Nucleus accumbens (tissue), 56 donors: ENCODE results near the gene LRRC53.

Source experiments
- DNase-seq, 56 donors: peaks; one replicate each; lab custom pipeline; 2025; lab: John Stamatoyannopoulos, UW

The LRRC53 gene, protein sequence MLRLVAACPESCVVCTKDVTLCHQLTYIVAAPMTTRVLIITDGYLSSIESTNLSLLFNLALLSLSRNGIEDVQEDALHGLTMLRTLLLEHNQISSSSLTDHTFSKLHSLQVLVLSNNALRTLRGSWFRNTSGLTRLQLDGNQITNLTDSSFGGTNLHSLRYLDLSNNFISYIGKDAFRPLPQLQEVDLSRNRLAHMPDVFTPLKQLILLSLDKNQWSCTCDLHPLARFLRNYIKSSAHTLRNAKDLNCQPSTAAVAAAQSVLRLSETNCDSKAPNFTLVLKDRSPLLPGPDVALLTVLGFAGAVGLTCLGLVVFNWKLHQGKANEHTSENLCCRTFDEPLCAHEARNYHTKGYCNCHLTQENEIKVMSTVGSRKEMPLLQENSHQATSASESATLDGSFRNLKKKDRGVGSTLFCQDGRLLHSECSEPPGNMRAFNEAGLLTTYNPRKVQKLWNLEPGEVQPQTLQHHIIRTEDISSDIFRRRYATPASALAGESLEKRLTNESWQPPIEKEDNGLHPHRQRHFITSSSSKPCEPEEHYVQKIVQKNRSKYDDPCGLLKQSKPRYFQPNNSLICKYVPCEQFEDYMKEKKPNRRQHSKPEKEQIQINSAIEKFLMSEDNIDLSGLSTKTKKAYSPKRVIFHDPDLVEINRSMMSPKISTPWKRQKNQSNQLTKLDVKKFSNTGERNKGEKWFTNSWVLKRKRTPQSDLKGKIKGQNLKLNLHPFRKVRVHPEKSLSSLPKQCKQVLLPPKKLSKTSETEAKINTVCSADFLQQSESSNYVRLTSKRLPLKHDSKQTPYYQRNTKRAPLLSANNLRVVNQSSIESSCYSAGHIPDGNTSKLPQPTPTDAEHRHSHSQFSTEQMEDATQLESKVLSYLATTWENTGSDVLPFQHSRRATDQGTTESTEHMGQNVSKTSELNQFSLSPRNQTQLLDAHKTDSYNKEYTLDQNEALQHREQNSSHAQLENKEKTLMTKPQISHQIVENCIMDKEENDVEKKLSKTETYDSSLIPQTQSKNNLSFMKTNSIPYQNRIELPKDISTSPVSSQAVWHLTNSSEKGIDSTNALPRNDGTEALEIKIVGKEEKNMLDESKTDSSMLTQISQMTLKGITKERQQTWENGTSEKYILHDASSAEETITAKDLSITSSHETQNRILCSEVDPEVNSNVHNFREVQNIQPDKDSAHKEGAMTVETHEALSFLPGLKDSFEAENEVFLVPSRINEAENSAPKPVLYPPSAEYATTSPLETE

DNA sequence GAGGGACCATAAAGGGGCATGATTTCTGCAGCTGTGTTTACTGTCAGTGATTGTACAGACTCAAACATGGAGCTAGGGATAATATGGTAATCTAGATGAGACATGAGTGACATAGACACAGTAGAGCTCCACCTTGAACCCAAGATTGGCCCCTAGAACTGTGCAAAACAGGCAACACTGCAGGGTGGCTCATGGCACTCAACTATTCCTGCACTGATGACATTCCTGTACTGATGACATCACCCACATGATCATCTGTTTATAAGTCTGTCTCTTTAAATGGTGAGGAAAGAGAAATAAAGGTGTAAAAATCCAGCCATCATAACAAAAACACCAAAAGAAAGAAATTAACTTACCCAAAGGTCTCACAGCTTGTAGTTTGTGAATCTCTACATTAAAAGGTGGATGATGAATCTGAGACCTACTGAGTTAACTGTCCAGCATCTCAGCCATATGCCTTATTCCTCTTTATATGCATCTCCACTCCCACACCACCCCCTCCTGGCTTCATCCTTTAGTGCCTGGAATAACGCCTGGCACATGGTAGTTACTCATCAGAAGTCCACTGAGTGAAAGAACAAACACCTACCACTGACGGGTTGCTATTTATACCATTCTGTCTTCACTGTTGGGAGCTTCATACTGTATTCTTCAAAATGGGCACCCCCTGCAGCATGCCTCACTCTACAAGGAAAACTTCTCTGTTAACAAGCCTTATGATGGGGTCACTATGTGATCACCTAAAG lies at the start of gene LRRC53:
TSS of gene LRRC53 (minus strand) at position 442 of the 746 bp plus-strand sequence. CDS start 29,262 bp downstream, outside the sequence.
- DNase-seq = no peak

DNA sequence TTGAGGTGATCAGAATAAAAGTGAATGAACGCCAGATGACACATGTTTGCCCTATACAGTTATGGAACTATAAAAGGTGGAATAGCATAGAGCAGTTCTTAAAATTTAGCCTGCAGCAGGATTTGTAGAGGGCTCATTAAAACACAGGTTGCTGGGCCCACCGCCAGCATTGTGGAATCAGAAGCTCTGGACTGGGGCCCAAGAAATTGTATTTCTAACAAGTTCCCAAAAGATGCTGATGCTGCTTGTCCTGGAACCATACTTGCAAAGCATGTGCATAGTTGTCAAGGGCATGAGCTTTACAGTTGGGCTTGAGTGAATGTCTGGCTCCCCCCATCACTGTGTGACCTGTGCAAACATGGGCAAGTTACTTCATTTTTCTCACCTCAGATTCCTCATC lies 37.5 kb upstream of the LRRC53 start:
- no peak for DNase-seq

DNA sequence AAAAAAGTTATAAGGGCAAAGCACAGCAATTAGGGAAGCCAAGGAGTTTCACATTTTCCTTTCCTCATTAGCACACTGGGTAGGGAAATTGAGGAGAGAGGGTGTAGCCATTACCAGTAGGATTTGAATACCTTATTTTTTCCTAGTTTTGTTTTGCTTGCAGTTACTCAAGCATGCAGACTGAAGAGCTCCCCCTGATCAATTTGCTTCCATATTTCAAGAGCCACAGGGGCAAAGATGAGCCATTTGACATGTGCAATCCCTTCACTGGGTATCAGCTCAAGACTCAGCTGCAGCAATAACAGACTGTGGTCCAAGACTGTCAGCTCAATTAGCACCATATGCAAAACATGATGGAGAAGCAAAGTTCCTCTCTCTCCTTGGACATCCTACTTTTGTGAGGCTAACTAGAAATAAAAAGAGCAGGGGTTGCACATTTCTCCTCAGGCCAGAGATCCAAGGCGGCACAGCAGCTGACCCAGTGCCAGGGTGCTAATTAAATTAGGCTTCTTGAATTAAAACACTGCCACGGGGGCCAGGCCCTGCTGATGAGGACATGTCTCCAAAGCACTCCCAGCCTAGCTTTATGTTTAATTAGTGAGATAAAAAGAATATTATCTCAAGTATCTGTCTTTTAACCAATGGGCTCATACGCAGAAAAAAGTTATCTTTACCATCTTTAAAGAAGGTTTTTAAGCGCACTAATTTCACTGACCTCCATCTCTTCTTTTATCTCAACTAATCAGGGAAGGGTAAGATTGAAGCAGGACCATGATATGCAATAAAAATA lies 36.7 kb upstream of the LRRC53 start:
- no peak for DNase-seq

DNA sequence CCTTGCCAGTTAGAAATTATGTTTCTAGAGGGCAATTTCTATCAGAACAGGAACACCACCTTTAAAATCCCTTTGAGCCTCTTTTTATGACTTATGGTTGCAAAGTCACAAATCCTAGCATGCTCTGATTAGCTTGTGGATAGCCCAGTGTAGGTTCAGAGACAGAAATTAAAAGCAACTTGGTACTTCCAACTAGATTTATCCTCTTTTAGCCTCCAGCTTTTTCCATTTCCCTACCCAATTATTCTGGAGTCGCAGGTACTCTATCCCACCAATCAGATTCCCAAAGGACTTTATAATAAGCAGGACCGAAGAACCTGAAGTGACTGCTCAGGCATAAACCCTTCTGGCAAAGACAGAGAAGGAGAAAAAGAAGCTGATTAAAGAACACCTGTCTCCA lies 33.4 kb upstream of the LRRC53 start:
- DNase-seq = no peak

DNA sequence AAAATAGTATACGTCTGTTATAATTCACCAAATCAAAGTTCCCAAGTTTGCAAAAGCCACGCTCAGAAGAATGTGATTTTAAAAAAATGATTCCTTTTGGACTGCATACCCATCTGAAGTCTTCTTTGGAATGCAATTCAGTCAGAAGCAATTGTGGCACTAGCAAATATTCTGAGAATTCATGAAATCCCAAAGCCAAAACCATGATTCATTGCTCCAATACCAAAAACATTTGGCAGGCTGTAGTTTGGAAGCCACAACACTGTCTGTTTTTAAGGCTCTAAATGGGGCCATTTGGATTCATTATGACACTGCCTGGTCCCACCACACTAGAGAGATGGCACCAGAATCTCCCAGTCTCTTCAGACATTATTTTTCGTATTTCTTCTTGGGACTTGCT lies 21.8 kb upstream of the LRRC53 start:
- no peak for DNase-seq

DNA sequence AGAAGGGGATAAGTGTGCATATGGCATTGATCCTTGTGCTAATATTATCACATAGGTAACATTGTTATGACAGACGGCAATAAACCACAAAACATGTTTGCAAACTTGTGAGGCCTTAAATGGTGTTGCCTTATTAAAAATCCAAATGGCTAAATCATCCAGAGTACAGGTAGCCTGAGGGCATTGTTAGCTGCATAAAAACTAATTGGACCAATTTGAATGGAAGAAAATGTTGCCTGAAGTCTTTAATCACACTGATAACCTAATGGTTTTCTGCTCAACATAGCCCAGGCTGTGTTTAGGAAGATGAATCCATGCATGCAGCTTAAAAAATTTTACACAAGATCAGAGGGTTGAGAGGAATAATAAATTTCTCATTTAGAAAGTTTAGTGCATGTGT lies 19.4 kb upstream of the LRRC53 start:
- DNase-seq = no peak

DNA sequence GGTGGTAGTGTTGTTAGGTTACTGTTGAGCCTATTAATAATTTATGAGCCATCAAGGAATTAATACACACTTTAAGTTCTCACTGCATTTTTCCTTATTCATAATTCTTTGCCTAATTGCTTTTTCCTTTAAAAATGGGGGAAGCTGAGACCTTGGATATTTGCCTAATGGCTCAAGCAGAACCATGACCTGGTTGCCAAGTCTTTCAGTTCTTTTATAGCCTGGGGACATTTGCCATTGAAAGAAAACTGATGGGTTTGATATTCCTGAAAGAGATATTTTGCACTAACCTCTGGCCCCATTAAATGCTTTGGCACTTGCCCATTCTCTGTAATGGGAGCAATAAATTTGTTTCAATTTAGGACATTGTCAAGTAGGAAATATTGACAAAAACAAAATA lies 18.5 kb upstream of the LRRC53 start:
- no peak for DNase-seq

DNA sequence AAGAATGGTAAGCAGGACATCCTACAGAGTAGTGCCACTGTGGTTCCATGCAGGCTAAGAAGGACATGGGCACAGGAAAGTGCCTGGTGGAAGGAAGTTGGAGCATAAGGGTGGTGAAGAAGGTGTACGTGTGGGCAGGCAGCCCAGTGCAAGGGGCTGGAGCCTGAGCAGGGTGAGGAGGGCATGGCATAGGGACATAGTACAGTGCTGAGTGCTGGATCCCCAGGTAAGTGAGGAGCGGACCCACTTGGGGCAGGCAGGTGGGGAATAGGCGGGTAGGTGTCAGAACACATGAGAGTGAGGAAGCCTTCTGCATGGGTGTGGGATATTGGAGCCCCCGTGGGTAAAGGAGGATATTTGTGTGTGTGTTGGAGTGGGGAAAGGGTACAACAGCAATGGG lies 15.7 kb upstream of the LRRC53 start:
- DNase-seq = no peak

DNA sequence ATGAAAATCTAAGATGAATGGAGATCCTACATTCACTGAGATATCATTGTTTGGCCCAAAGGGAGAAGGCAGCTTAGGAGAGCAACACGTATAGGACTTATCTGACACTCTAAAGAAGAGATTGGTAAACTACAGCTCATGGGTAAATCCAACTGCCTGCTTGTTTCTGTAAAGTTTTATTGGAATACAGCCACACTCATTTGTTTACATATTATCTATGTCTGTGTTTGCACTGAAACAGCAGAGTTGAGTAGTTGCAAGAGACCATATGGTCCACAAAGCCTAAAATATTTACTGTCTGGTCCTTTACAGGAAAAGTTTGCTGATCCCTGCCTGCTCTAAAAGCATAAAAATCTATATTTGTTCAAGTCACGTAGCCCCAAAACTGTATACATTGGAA lies 14.3 kb upstream of the LRRC53 start:
- DNase-seq = no peak

DNA sequence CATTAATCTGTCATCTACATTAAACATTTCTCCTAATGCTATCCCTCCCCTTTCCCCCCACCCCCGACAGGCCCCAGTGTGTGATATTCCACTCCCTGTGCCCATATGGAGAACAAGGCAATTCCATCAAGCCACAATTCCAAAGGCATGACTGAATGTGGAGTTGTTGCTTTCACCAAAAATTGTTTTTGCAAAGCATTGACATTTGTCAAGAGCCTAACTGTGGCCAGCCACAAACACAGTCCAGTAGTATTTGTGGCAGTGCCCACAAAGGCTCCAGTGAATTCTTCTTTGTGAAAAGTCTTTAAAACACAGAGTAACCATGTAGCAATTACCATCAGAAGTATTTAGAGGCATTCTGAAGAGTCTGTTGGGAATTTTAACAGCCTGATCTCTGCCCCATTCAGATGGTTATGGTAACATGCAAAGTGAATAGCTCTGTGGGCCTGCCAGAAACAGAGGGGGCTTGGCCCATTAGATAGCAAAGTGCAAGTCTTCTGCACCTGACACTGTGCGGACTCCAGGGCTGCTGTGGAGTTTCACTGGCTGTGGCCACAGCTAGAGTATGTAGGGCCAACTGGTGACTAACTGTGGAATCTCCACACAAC lies 11.6 kb upstream of the LRRC53 start:
- DNase-seq = no peak

DNA sequence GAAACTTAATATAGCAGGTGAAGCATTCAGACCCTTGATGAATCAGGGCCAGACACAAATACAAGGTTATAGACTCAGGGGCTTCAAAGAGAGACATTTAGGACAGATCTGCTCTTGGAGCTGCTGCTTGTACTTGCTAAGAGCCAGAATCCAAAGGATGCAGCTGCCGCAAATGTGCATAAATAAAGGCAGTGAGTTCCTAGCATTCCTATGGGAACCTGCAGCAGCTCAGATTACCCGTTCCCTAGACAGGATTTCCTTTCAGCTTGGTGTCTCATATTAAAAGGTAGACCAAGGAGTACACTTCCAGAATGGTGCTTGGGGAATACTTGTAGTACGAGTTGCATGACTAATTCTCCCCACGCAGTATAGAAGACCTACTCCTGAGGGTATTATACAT lies 9.7 kb upstream of the LRRC53 start:
- no peak for DNase-seq

DNA sequence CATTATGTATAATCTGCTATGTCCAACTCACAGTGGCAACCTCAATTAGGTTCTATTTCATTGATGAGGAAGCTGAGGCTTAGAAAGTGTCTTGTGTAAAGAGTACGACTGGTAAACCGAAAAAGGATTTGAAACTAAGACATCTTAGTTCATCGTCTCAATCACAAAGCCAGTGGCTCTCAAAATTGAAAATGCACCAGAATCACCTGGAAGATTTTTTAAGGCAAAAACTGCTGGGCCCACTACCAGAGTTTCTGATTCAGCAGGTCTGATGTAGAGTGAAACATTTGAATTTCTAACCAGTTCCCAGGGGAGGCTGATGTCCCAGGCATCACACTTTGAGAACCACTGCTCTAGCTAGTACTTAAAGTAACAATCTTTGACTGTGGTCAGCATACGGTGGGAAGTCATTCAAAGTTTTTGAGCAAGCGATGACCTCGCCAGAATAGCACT lies 5.2 kb upstream of the LRRC53 start:
- no peak for DNase-seq

DNA sequence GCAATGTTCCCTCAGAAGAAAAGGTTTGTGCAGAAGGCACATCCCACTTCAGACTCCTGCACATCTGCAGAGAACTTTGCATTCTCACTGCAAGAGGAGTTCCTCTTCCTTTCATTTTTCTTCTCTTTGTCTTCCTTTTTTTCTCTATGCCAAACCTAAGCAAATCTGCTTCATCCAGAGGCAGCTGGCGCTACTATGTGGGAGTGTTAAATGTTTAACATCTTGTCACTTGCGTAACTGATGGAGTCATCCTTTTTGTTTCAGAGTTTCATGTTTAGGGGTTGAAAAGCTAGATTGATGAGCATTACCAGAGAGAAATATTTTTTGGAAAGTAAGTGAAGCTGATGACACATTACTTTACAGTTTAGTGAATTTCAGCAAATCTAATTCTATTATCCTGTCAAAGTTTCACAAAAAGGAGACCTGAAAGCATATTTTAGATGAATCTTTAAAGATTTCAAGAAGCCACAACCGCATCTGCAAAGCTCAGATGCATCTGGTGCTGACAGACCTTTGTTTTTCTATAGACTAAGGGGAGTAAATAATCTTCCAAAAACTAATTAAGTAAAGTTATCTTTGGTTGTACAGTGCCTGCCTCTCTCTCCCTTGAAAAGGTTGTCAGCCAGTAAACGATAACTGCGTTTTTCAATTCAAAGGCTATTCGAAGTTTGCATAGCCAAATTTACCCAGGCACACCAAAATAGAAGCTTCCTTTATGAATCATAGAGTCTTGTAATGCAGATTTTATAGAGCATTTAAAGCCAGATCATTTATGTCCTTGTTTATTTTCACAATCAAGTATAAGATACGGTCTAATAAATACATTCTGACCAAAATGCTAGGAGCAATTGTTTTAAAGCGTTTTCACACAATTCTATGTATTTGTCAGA lies 1.2 kb upstream of the LRRC53 start:
- peak in 19 of 56 donors; percentile 2 to 61 (median 13) for DNase-seq

DNA sequence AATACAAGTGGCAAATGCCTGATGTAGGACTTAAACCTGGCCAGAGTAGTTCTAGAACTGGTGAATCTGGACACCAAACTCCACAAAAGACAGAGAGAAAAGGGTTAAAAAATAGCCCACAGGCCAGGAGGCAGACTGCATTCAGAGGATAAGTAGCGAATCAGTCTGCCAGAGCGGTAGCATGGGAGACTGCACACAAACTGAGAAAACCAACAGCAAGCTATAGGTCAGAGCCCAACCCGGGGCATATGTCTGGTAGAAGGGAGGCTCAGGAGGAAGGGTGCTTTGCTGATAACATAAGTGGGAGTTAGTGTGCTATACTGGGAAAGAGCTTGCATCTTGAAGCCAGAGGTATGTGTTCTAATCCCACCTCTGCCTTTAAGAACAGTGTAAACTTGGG lies 4.0 kb downstream of the LRRC53 start:
- DNase-seq = no peak

DNA sequence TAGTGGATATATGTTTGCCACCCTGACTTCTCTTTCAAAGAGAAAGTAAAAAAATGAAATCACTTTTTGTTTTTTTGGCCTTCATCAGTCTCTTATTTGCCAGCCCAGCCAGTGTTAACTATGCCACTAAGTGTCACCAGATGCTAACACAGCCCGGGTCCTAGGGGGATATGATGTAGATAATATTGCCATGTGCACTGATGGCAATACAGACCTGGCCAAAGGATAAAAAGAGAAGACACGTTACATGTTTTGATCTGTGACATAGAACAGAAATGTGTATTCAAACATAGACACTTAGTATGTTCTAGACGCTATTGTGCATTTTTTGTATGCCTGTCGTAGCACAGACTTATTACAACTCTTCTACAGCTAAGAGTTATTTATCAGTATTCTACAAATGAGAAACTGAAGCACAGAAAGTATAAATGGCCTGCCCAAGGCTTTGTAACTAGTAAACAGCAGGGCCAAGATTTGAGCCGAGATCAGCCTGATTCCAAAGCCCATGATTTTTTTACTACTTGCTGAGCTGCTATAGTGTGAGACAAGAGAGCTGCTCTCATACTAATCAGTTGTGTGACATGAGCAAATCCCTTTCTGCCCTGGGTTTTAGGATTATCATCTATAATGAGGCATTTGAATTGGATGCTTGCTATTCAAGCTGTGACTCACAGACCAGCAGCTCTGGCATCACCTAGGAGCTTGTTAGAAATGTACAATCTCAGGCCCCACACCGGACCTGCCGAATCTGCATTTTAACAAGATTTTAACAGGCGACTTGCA lies 6.3 kb downstream of the LRRC53 start:
- DNase-seq = peak in 1 of 56 donors; percentile 8

DNA sequence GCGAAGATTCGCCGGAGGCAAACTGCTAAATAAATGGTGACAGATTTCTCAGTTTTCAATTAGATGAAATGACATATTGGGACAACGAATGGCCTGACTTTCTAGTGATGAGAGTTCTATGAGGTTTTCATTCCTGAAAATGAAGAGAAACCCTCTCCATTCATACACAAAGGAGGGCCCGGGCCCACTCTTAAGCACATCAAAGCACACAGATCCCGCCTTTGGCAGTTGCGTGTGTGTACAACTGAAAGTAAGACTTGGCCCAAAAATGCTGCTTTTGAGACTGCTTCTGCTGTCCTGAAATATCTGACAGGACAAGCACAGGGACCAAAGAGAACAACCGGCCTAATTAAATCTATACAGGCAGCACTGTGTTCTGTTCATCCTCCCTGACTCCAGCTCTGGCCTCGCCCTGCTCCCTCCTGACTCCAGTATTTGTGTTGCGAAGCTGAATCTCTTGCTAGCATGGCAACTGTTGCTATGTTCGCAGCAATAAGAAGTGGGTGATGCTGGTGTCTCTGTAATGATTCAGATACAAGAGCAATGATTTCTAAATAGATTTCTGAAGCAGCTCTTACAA lies 7.4 kb downstream of the LRRC53 start:
- DNase-seq = peak in 42 of 56 donors; percentile 4 to 84 (median 43)
